SK-N-SH treated with all-trans-retinoic acid at 6 μM for 48 hours (cell line): ENCODE measurements around the gene EMX2.

ENCODE experiments used
- ATAC-seq: fragments of 200-7000 bp; cut with Tn5 transposase; 3 replicates; pipeline ENCODE4 v1.9.1; 2020; ENCODE audit warnings: mild to moderate bottlenecking, moderate library complexity
- ARNTL ChIP-seq: fragments of 450-650 bp; formaldehyde crosslinking; IDR thresholded peaks from 2 replicates; pipeline ENCODE4 v1.5.0; 2020; ENCODE audit warnings: low read depth, mild to moderate bottlenecking, moderate library complexity, borderline replicate concordance
- BACH2 ChIP-seq: fragments of 250-450 bp; sonication (Bioruptor Pico); IDR thresholded peaks from 2 replicates; pipeline ENCODE4 v1.9.0; 2021; ENCODE audit warnings: mild to moderate bottlenecking, borderline replicate concordance
- CREB5 ChIP-seq: fragments of 250-450 bp; sonication (Bioruptor Pico); IDR thresholded peaks from 2 replicates; pipeline ENCODE4 v1.5.1; 2020; ENCODE audit warnings: low read depth, mild to moderate bottlenecking, moderate library complexity
- CSDC2 ChIP-seq: fragments of 250-450 bp; sonication (Bioruptor Pico); IDR thresholded peaks from 2 replicates; pipeline ENCODE4 v1.5.0; 2020; ENCODE audit warnings: mild to moderate bottlenecking, moderate library complexity
- CSRNP3 ChIP-seq: fragments of 250-450 bp; sonication (Bioruptor Pico); IDR thresholded peaks from 2 replicates; pipeline ENCODE4 v1.5.1; 2021; ENCODE audit warnings: mild to moderate bottlenecking, moderate library complexity
- ESRRG ChIP-seq: fragments of 250-450 bp; sonication (Bioruptor Pico); IDR thresholded peaks from 2 replicates; pipeline ENCODE4 v1.6.1; 2021; ENCODE audit warnings: mild to moderate bottlenecking
- GLIS3 ChIP-seq: fragments of 250-450 bp; sonication (Bioruptor Pico); IDR thresholded peaks from 2 replicates; pipeline ENCODE4 v1.5.0; 2020; ENCODE audit warnings: mild to moderate bottlenecking, moderate library complexity
- ISL1 ChIP-seq: fragments of 250-450 bp; sonication (Bioruptor Pico); IDR thresholded peaks from 2 replicates; pipeline ENCODE4 v2.1.2; 2022; ENCODE audit warnings: mild to moderate bottlenecking, moderate library complexity
- OSR1 ChIP-seq: fragments of 250-450 bp; sonication (Bioruptor Pico); IDR thresholded peaks from 2 replicates; pipeline ENCODE4 v1.8.0; 2022; ENCODE audit warnings: moderate library complexity, mild to moderate bottlenecking, inconsistent platforms
- PATZ1 ChIP-seq: fragments of 250-450 bp; sonication (Bioruptor Pico); IDR thresholded peaks from 2 replicates; pipeline ENCODE4 v1.8.0; 2020; ENCODE audit warnings: mild to moderate bottlenecking, moderate library complexity, borderline replicate concordance
- POU6F1 ChIP-seq: fragments of 250-450 bp; sonication (Bioruptor Pico); IDR thresholded peaks from 2 replicates; pipeline ENCODE4 v1.8.0; 2021; ENCODE audit warnings: low read depth, mild to moderate bottlenecking, moderate library complexity, borderline replicate concordance
- PPARA ChIP-seq: fragments of 250-450 bp; sonication (Bioruptor Pico); IDR thresholded peaks from 2 replicates; pipeline ENCODE4 v1.5.0; 2020; ENCODE audit warnings: mild to moderate bottlenecking, borderline replicate concordance
- RARB ChIP-seq: fragments of 250-450 bp; sonication (Bioruptor Pico); IDR thresholded peaks from 2 replicates; pipeline ENCODE4 v1.8.0; 2021; ENCODE audit warnings: mild to moderate bottlenecking, moderate library complexity
- SNAI2 ChIP-seq: fragments of 250-450 bp; sonication (Bioruptor Pico); IDR thresholded peaks from 2 replicates; pipeline ENCODE4 v1.5.0; 2020; ENCODE audit warnings: mild to moderate bottlenecking, moderate library complexity
- TCF4 ChIP-seq: fragments of 250-450 bp; sonication (Bioruptor Pico); IDR thresholded peaks from 2 replicates; pipeline ENCODE4 v1.8.0; 2021; ENCODE audit warnings: mild to moderate bottlenecking, moderate library complexity, borderline replicate concordance
- TOX ChIP-seq: fragments of 250-450 bp; sonication (Bioruptor Pico); IDR thresholded peaks from 2 replicates; pipeline ENCODE4 v1.8.0; 2021; ENCODE audit warnings: mild to moderate bottlenecking, moderate library complexity, borderline replicate concordance
- TSHZ2 ChIP-seq: fragments of 250-450 bp; sonication (Bioruptor Pico); IDR thresholded peaks from 2 replicates; pipeline ENCODE4 v1.5.0; 2020; ENCODE audit warnings: mild to moderate bottlenecking, moderate library complexity
- ZFP3 ChIP-seq: fragments of 250-450 bp; sonication (Bioruptor Pico); IDR thresholded peaks from 2 replicates; pipeline ENCODE4 v1.5.0; 2020; ENCODE audit warnings: mild to moderate bottlenecking, moderate library complexity
- ZNF565 ChIP-seq: fragments of 450-650 bp; formaldehyde crosslinking; conservative IDR thresholded peaks from 2 replicates; pipeline ENCODE4 v1.5.0; 2020; ENCODE audit warnings: low read depth, mild to moderate bottlenecking, moderate library complexity
- ZNF8 ChIP-seq: fragments of 450-650 bp; formaldehyde crosslinking; IDR thresholded peaks from 2 replicates; pipeline ENCODE4 v1.5.0; 2020; ENCODE audit warnings: mild to moderate bottlenecking, moderate library complexity

EMX2 gene

GRCh38 chr10:117547716-117548668 lies 5.4 kb downstream of the EMX2 start (continued):
- no peak for TF ChIP-seq PATZ1 (CRISPR knock-in tag)
- TF ChIP-seq, all 23 proteins: peak for 0

GRCh38 chr10:117549100-117549585 lies 6.6 kb downstream of the EMX2 start:
- no peak for ATAC-seq
- TF ChIP-seq RARB (no peak), CSDC2 (CRISPR knock-in tag) (no peak), ZFP3 (CRISPR knock-in tag) (no peak), TSHZ2 (CRISPR knock-in tag) (no peak), SNAI2 (no peak), ZNF8 (CRISPR knock-in tag) (no peak), ISL1 (no peak), GLIS3 (no peak), ESRRG (CRISPR knock-in tag) (no peak), TOX (CRISPR knock-in tag) (no peak), OSR1 (no peak)

GRCh38 chr10:117550076-117550475 lies 7.5 kb downstream of the EMX2 start:
- no peak for ATAC-seq
- no peak for TF ChIP-seq BACH2 (CRISPR knock-in tag)
- TF ChIP-seq POU6F1 (CRISPR knock-in tag), result no peak
- no peak for TF ChIP-seq CREB5
- TF ChIP-seq CSRNP3 (CRISPR knock-in tag), result no peak
- no peak for TF ChIP-seq PATZ1 (CRISPR knock-in tag)
- TF ChIP-seq TCF4, result no peak
- no peak for TF ChIP-seq ARNTL
- TF ChIP-seq CSDC2 (CRISPR knock-in tag), result no peak
- no peak for TF ChIP-seq OSR1
- no peak for TF ChIP-seq SNAI2
- no peak for TF ChIP-seq PPARA (CRISPR knock-in tag)
- no peak for TF ChIP-seq TOX (CRISPR knock-in tag)
- no peak for TF ChIP-seq GLIS3
- no peak for TF ChIP-seq ZNF565
- TF ChIP-seq RARB, result no peak
- TF ChIP-seq ESRRG (CRISPR knock-in tag), result no peak
